H1 (cell line): ENCODE measurements around the gene RTTN. TPM values are rescaled to one million over a fixed set of nuclear protein-coding genes. Genes with fewer than 3 reads are reported as not detected.

Experiments
- CTCF ChIA-PET: fragments of 300-600 bp; sonication (Branson Sonifier 250); formaldehyde crosslinking; loops from one replicate; lab custom pipeline; 2021; ENCODE audit not compliant: partially characterized antibody; lab: Charles Lee
- POLR2A ChIA-PET: fragments of 300-600 bp; sonication (Branson Sonifier 250); formaldehyde crosslinking; loops from one replicate; lab custom pipeline; 2021; ENCODE audit warnings: inconsistent platforms; ENCODE audit not compliant: partially characterized antibody; lab: Charles Lee
- DNase-seq, 2 experiments: peaks; one replicate each; pipeline versions ENCODE4 v3.0.0 to v3.0.0-alpha.2; 2010 to 2022; ENCODE audit warnings: low spot score in 2 of 2, low read depth in 1 of 2, mixed read lengths in 1 of 2
- FAIRE-seq: peaks from 2 replicates; lab custom pipeline; 2011; peaks lifted over from hg19 to GRCh38; lab: Jason Lieb, UNC
- H2AFZ ChIP-seq: 2 replicates; pipeline ENCODE4 v1.8.1; 2012; ENCODE audit warnings: low read length, inconsistent platforms
- H2AK5ac ChIP-seq: 2 replicates; pipeline ENCODE4 v1.6.1; 2013; ENCODE audit warnings: low read depth, low read length
- H2BK120ac ChIP-seq: replicated peaks from 2 replicates; pipeline ENCODE3; 2013; ENCODE audit warnings: low read depth, low read length, inconsistent platforms
- H2BK12ac ChIP-seq: 2 replicates; pipeline ENCODE4 v1.6.1; 2013; ENCODE audit warnings: low read depth, low read length
- H2BK15ac ChIP-seq: 2 replicates; pipeline ENCODE4 v1.6.1; 2013; ENCODE audit warnings: low read length
- H2BK20ac ChIP-seq: 2 replicates; pipeline ENCODE4 v1.6.1; 2013; ENCODE audit warnings: low read length
- H2BK5ac ChIP-seq: 2 replicates; pipeline ENCODE4 v1.6.1; 2013; ENCODE audit warnings: low read depth, low read length
- H3K14ac ChIP-seq: 2 replicates; pipeline ENCODE4 v1.6.1; 2013; ENCODE audit warnings: inconsistent platforms; ENCODE audit not compliant: insufficient read length
- H3K18ac ChIP-seq: 2 replicates; pipeline ENCODE4 v1.6.1; 2013; ENCODE audit warnings: low read length; ENCODE audit errors: extremely low read depth
- H3K23ac ChIP-seq: 2 replicates; pipeline ENCODE4 v1.6.1; 2013; ENCODE audit warnings: inconsistent platforms; ENCODE audit not compliant: insufficient read length
- H3K23me2 ChIP-seq: 2 replicates; pipeline ENCODE4 v1.6.1; 2013; ENCODE audit warnings: low read depth, low read length
- H3K27ac ChIP-seq: 2 replicates; pipeline ENCODE4 v1.6.1; 2011; ENCODE audit warnings: low read depth, low read length, inconsistent platforms
- H3K27me3 ChIP-seq, 4 experiments: replicated peaks in 1 of 4; 1 replicate in 1 of 4; 2 replicates in 3 of 4; pipeline versions ENCODE4 v1.6.1 to v1.8.1; 2011 to 2013; ENCODE audit warnings: low read length in 3 of 4, mild to moderate bottlenecking in 3 of 4, inconsistent platforms in 2 of 4, mixed read lengths in 2 of 4, moderate library complexity in 1 of 4; ENCODE audit not compliant: control insufficient read depth in 3 of 4, insufficient read depth in 3 of 4; ENCODE audit errors: extremely low read depth in 1 of 4
- H3K36me3 ChIP-seq, 4 experiments: 2 replicates each; pipeline versions ENCODE4 v1.6.1 to v1.8.1; 2011 to 2013; ENCODE audit warnings: mild to moderate bottlenecking in 4 of 4, low read length in 3 of 4, moderate library complexity in 2 of 4, control low read depth in 1 of 4, inconsistent platforms in 1 of 4; ENCODE audit not compliant: insufficient read depth in 4 of 4, control insufficient read depth in 2 of 4
- H3K4ac ChIP-seq: replicated peaks from 2 replicates; pipeline ENCODE3; 2013; ENCODE audit warnings: low read length, low read depth, mixed read lengths, inconsistent platforms; ENCODE audit not compliant: insufficient read length
- H3K4me1 ChIP-seq, 4 experiments: replicated peaks in 1 of 4; 1 replicate in 1 of 4; 2 replicates in 3 of 4; pipeline versions ENCODE4 v1.6.1 to v1.8.1; 2011 to 2013; ENCODE audit warnings: low read length in 3 of 4, inconsistent platforms in 2 of 4, mixed read lengths in 1 of 4; ENCODE audit not compliant: insufficient read depth in 4 of 4, control insufficient read depth in 3 of 4
- H3K4me2 ChIP-seq, 2 experiments: 2 replicates each; pipeline versions ENCODE4 v1.6.1 to v1.8.1; 2011 to 2013; ENCODE audit warnings: low read depth in 2 of 2, low read length in 2 of 2, control low read depth in 1 of 2, inconsistent platforms in 1 of 2, mild to moderate bottlenecking in 1 of 2; ENCODE audit not compliant: insufficient read depth in 1 of 2
- H3K4me3 ChIP-seq, 4 experiments: fragments of 200-600, 300-600 bp in 1 of 4; sonication (generic), shearing (Covaris generic), sonication (Bioruptor Twin) in 1 of 4; 2 replicates each; pipeline versions ENCODE4 v1.5.1 to v1.8.1; 2011 to 2016; ENCODE audit warnings: low read length in 4 of 4, low read depth in 3 of 4, control low read depth in 2 of 4, inconsistent platforms in 2 of 4, mild to moderate bottlenecking in 2 of 4, mixed read lengths in 1 of 4, moderate library complexity in 1 of 4; ENCODE audit not compliant: insufficient read depth in 2 of 4; ENCODE audit errors: extremely low read depth in 1 of 4
- H3K56ac ChIP-seq: replicated peaks from 2 replicates; pipeline ENCODE3; 2013; ENCODE audit warnings: low read depth, mild to moderate bottlenecking, mixed read lengths, low read length, inconsistent platforms; ENCODE audit not compliant: insufficient read length
- H3K79me1 ChIP-seq: 2 replicates; pipeline ENCODE4 v1.6.1; 2013; ENCODE audit warnings: low read depth, low read length, control low read depth
- H3K79me2 ChIP-seq, 2 experiments: 2 replicates each; pipeline versions ENCODE4 v1.6.1 to v1.8.1; 2012 to 2013; ENCODE audit warnings: low read length in 2 of 2, mild to moderate bottlenecking in 2 of 2, inconsistent platforms in 1 of 2; ENCODE audit not compliant: insufficient read depth in 2 of 2, control insufficient read depth in 1 of 2
- H3K9ac ChIP-seq, 4 experiments: replicated peaks in 1 of 4; 1 replicate in 1 of 4; 2 replicates in 3 of 4; pipeline versions ENCODE4 v1.6.1 to v1.8.1; 2011 to 2013; ENCODE audit warnings: low read depth in 3 of 4, low read length in 3 of 4, control low read depth in 2 of 4, mild to moderate bottlenecking in 2 of 4, moderate library complexity in 2 of 4, inconsistent platforms in 1 of 4; ENCODE audit errors: extremely low read depth in 1 of 4
- H3K9me3 ChIP-seq, 2 experiments: 2 replicates each; pipeline versions ENCODE4 v1.6.1 to v1.8.1; 2012 to 2013; ENCODE audit warnings: mild to moderate bottlenecking in 2 of 2, moderate library complexity in 2 of 2, control low read depth in 1 of 2, inconsistent platforms in 1 of 2, low read depth in 1 of 2, low read length in 1 of 2, mixed read lengths in 1 of 2; ENCODE audit not compliant: insufficient read depth in 2 of 2
- H4K20me1 ChIP-seq, 2 experiments: replicated peaks in 1 of 2; 2 replicates each; pipeline versions ENCODE3 to v1.8.1; 2011 to 2013; ENCODE audit warnings: inconsistent platforms in 2 of 2, low read length in 2 of 2, mild to moderate bottlenecking in 1 of 2; ENCODE audit not compliant: insufficient read depth in 2 of 2, control insufficient read depth in 1 of 2
- H4K5ac ChIP-seq: 2 replicates; pipeline ENCODE4 v1.6.1; 2013; ENCODE audit warnings: low read length, low read depth, mixed read lengths, inconsistent platforms; ENCODE audit not compliant: insufficient read length
- H4K8ac ChIP-seq: 2 replicates; pipeline ENCODE4 v1.8.0; 2013; ENCODE audit warnings: mild to moderate bottlenecking, moderate library complexity, low read length, inconsistent platforms; ENCODE audit not compliant: insufficient read depth; ENCODE audit errors: extremely low read depth
- H4K91ac ChIP-seq: replicated peaks from 2 replicates; pipeline ENCODE3; 2013; ENCODE audit warnings: low read length, mixed read lengths, inconsistent platforms; ENCODE audit not compliant: insufficient read length
- BRCA1 ChIP-seq: IDR thresholded peaks from 2 replicates; pipeline ENCODE4 v1.6.1; 2012; ENCODE audit warnings: low read depth, low read length, improper control_type of control experiment
- CBX5 ChIP-seq: fragments of 300-800, 300-1000 bp; sonication (generic); IDR thresholded peaks from 2 replicates; pipeline ENCODE4 v1.7.1; 2016; ENCODE audit warnings: antibody characterized with exemption, low read length, low read depth
- CEBPB ChIP-seq: IDR thresholded peaks from 2 replicates; pipeline ENCODE4 v1.6.1; 2012; ENCODE audit warnings: low read depth, low read length
- CTBP2 ChIP-seq: IDR thresholded peaks from 2 replicates; pipeline ENCODE4 v1.7.0; 2011; ENCODE audit warnings: borderline replicate concordance, mild to moderate bottlenecking, moderate library complexity, mixed read lengths, low read length; ENCODE audit not compliant: insufficient read depth, insufficient read length
- E2F6 ChIP-seq: IDR thresholded peaks from 2 replicates; pipeline ENCODE4 v1.6.1; 2012; ENCODE audit warnings: inconsistent platforms
- GTF2F1 ChIP-seq: IDR thresholded peaks from 2 replicates; pipeline ENCODE4 v1.6.1; 2012; ENCODE audit warnings: low read depth, low read length, improper control_type of control experiment, borderline replicate concordance
- JUN ChIP-seq: IDR thresholded peaks from 2 replicates; pipeline ENCODE4 v1.6.1; 2011; ENCODE audit warnings: low read depth, mild to moderate bottlenecking, improper control_type of control experiment, low read length
- KDM4A ChIP-seq: IDR thresholded peaks from one replicate; pipeline ENCODE4 v1.7.1; 2012; ENCODE audit warnings: low read depth, mild to moderate bottlenecking, moderate library complexity, low read length, inconsistent platforms; ENCODE audit not compliant: severe bottlenecking
- MAX ChIP-seq: IDR thresholded peaks from 2 replicates; pipeline ENCODE4 v1.6.1; 2012; ENCODE audit warnings: inconsistent platforms
- NRF1 ChIP-seq: IDR thresholded peaks from 2 replicates; pipeline ENCODE4 v1.6.1; 2011; ENCODE audit warnings: mild to moderate bottlenecking, low read depth, low read length, improper control_type of control experiment
- POU5F1 ChIP-seq: IDR thresholded peaks from 2 replicates; pipeline ENCODE4 v1.6.1; 2011; ENCODE audit warnings: low read depth, mild to moderate bottlenecking, low read length, moderate library complexity
- RBBP5 ChIP-seq: IDR thresholded peaks from 2 replicates; pipeline ENCODE4 v1.7.1; 2012; ENCODE audit warnings: low read depth, mild to moderate bottlenecking, inconsistent platforms, low read length, moderate library complexity, borderline replicate concordance
- SP1 ChIP-seq: IDR thresholded peaks from 2 replicates; pipeline ENCODE4 v1.6.1; 2011; ENCODE audit warnings: low read depth, low read length
- TCF12 ChIP-seq: IDR thresholded peaks from 2 replicates; pipeline ENCODE4 v1.6.1; 2011; ENCODE audit warnings: low read depth, mild to moderate bottlenecking, low read length
- TEAD4 ChIP-seq: IDR thresholded peaks from 2 replicates; pipeline ENCODE4 v1.6.1; 2012; ENCODE audit warnings: low read depth, low read length, inconsistent platforms, mixed read lengths
- WGBS, 2 experiments: shearing (Covaris generic) in 1 of 2; methylation state at CpG; one replicate each; pipeline versions ENCODE4 v1.1.6 to v1.1.7; 2013 to 2015; ENCODE audit warnings: low lambda C conversion rate in 2 of 2, mixed read lengths in 2 of 2, inconsistent platforms in 1 of 2, low coverage in 1 of 2, missing lambda C conversion rate in 1 of 2; ENCODE audit not compliant: insufficient replicate concordance in 2 of 2, insufficient coverage in 1 of 2, insufficient read length in 1 of 2; ENCODE audit errors: extremely low coverage in 1 of 2, missing lambda C conversion rate in 1 of 2; 5-methylcytosine and 5-hydroxymethylcytosine counted together
- polyA plus RNA-seq, 7 experiments: library from polyadenylated mRNA; depleted of rRNA in 3 of 7; stranded (reverse) in 5 of 7; unstranded in 2 of 7; fragments of >200 nt in 5 of 7; fragments of 200-250 nt in 2 of 7; gene quantifications; 1 replicate in 5 of 7; 2 replicates in 1 of 7; 4 replicates in 1 of 7; pipeline versions ENCODE4 v1.2.1 to v1.2.3, GENCODE V29; 2011 to 2013; ENCODE audit warnings: missing spikeins in 2 of 7, mixed read lengths in 2 of 7
- total RNA-seq: library from RNA; stranded (reverse); fragmentation: NEBNext Ultra II Directional; extraction: Animal tissue kit (Norgen Biotek cat#: 25700); gene quantifications from 2 replicates; pipeline ENCODE4 v1.2.1, GENCODE V29; 2021

RTTN gene
- total and polyA plus RNA-seq, 2 of the 8 experiments (the other 6 are each of a cell fraction or from before 2014, with no cell fraction given) = 9.1 to 21.4 TPM

DNA sequence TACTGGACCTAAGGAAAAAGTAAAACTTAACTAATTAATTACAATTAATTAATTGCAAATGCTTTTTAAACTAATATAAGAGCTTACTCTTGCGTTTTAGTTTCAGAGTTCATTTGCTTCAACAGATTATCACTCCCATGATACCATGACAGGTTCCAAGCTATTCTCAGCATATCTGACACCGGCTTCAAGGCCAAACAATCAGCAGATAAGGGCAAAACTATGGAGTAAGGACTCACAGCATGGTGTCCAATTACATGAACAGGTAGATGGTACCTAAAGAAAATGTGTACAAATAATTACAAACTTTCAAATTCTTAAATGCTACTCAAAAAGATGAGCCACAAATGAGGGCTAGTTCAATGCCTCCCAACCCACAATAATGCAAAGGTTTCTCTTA, 77.2 kb downstream of the RTTN start:
- Histone ChIP-seq H3K23ac (no peak overlapping the region), H2BK12ac (no peak overlapping the region), H2BK120ac (no peak overlapping the region), H3K4me1 (0 out of 7 replicates have a peak, but pooled peaks cover 0 to 4% (median 0%) of the 10 kb centered on the region in 4 experiments), H2BK15ac (no peak overlapping the region), H2AK5ac (no peak overlapping the region), H3K4me3 (no peak overlapping the region), H3K27ac (no peak overlapping the region), H3K23me2 (no peaks in the 10 kb centered on the region), H4K20me1 (no peaks in the 10 kb centered on the region), H3K14ac (no peak overlapping the region), H3K27me3 (no peaks in the 10 kb centered on the region), H4K91ac (no peak overlapping the region), H3K79me1 (no peaks in the 10 kb centered on the region), H3K18ac (no peak overlapping the region), H2BK5ac (no peak overlapping the region), H3K4me2 (no peak overlapping the region), H2AFZ (no peak overlapping the region), H3K56ac (no peak overlapping the region), H3K79me2 (no peaks in the 10 kb centered on the region), H3K4ac (no peak overlapping the region), H2BK20ac (no peak overlapping the region), H3K36me3 (peaks cover 0 to 4% (median 0%) of the 10 kb centered on the region in 4 experiments; a peak in 1 of 8 replicates), H3K9ac (no peak overlapping the region), H3K9me3 (no peaks in the 10 kb centered on the region), H4K8ac (no peak overlapping the region), H4K5ac (no peak overlapping the region)
- ChIA-PET CTCF (no interaction called here), POLR2A (no interaction called here)
- 90% methylated on average over 2 of the region's 2 CpGs; no CpG with 5 or more reads in 1 of the 2 experiments for WGBS, 2 experiments
- DNase-seq (no peak), FAIRE-seq (no peak)
- TF ChIP-seq TEAD4 = no peak
- TF ChIP-seq GTF2F1 = no peak
- TF ChIP-seq CBX5 = no peak
- no peak for TF ChIP-seq TCF12
- no peak for TF ChIP-seq POU5F1
- no peak for TF ChIP-seq SP1
- TF ChIP-seq MAX = no peak
- TF ChIP-seq JUN = no peak
- no peak for TF ChIP-seq E2F6
- no peak for TF ChIP-seq KDM4A
- TF ChIP-seq CEBPB = no peak
- TF ChIP-seq CTBP2 = no peak
- TF ChIP-seq BRCA1 = no peak
- no peak for TF ChIP-seq NRF1
- no peak for TF ChIP-seq RBBP5
